WTC11 (cell line): ENCODE data around the gene NTN3. TPM values are rescaled to one million over a fixed set of nuclear protein-coding genes. Genes with fewer than 3 reads are reported as not detected.

Experiments
- ATAC-seq: fragments of 200-7000 bp; cut with Tn5 transposase; 2 replicates; pipeline ENCODE4 v1.10.0; 2021; ENCODE audit warnings: mild to moderate bottlenecking, moderate library complexity
- CTCF ChIA-PET: fragments of 300-600 bp; sonication (Branson Sonifier 250); formaldehyde crosslinking; loops from one replicate; lab custom pipeline; 2021; ENCODE audit warnings: antibody characterized with exemption; lab: Charles Lee
- POLR2A ChIA-PET: fragments of 350-600 bp; sonication (Branson Sonifier 250); formaldehyde crosslinking; loops from one replicate; lab custom pipeline; 2021; ENCODE audit warnings: antibody characterized with exemption; lab: Charles Lee
- DNase-seq: peaks from one replicate; pipeline ENCODE4 v3.0.0; 2021; ENCODE audit warnings: low spot score
- H3K27ac Mint-ChIP-seq: 2 replicates; pipeline ENCODE4 v1.8.0; 2021; ENCODE audit warnings: mixed read lengths
- H3K27me3 Mint-ChIP-seq: 2 replicates; pipeline ENCODE4 v1.8.0; 2021; ENCODE audit warnings: low read depth, mild to moderate bottlenecking, moderate library complexity, mixed read lengths
- H3K36me3 Mint-ChIP-seq: 2 replicates; pipeline ENCODE4 v1.8.0; 2021; ENCODE audit warnings: mixed read lengths
- H3K4me1 Mint-ChIP-seq: 2 replicates; pipeline ENCODE4 v1.8.0; 2022; ENCODE audit warnings: mixed read lengths
- H3K4me3 Mint-ChIP-seq: 2 replicates; pipeline ENCODE4 v1.8.0; 2021; ENCODE audit warnings: mild to moderate bottlenecking, moderate library complexity, mixed read lengths
- H3K9me3 Mint-ChIP-seq: 2 replicates; pipeline ENCODE4 v1.8.0; 2021; ENCODE audit warnings: mixed read lengths
- ARID4B ChIP-seq: sonication (generic); formaldehyde crosslinking; IDR thresholded peaks from 2 replicates; pipeline ENCODE4 v1.8.0; 2023; ENCODE audit warnings: missing genetic modification reagents, mild to moderate bottlenecking, borderline replicate concordance
- CREB1 ChIP-seq: sonication (generic); formaldehyde crosslinking; IDR thresholded peaks from 2 replicates; pipeline ENCODE4 v1.8.0; 2023; ENCODE audit warnings: mild to moderate bottlenecking, missing genetic modification reagents
- CREM ChIP-seq: sonication (generic); formaldehyde crosslinking; IDR thresholded peaks from 2 replicates; pipeline ENCODE4 v1.8.1; 2022; ENCODE audit warnings: mild to moderate bottlenecking, missing genetic modification reagents, moderate library complexity
- E2F5 ChIP-seq: sonication (generic); formaldehyde crosslinking; IDR thresholded peaks from 2 replicates; pipeline ENCODE4 v1.8.1; 2022; ENCODE audit warnings: mild to moderate bottlenecking, moderate library complexity, missing genetic modification reagents
- EMX1 ChIP-seq: fragments of 250-450 bp; sonication (Bioruptor Pico); IDR thresholded peaks from 2 replicates; pipeline ENCODE4 v1.8.0; 2021; ENCODE audit warnings: mild to moderate bottlenecking
- NFYB ChIP-seq: sonication (generic); formaldehyde crosslinking; conservative IDR thresholded peaks from 2 replicates; pipeline ENCODE4 v1.8.0; 2022; ENCODE audit warnings: low read depth, missing genetic modification reagents
- NR1H2 ChIP-seq: sonication (generic); formaldehyde crosslinking; IDR thresholded peaks from 2 replicates; pipeline ENCODE4 v1.9.0; 2021; ENCODE audit warnings: mild to moderate bottlenecking, moderate library complexity, missing genetic modification reagents
- PREB ChIP-seq: sonication (generic); formaldehyde crosslinking; IDR thresholded peaks from 2 replicates; pipeline ENCODE4 v1.8.1; 2022; ENCODE audit warnings: mild to moderate bottlenecking, missing genetic modification reagents, moderate library complexity, borderline replicate concordance
- PRRX2 ChIP-seq: fragments of 250-450 bp; sonication (Bioruptor Pico); IDR thresholded peaks from 2 replicates; pipeline ENCODE4 v1.8.0; 2021; ENCODE audit warnings: mild to moderate bottlenecking
- SMAD3 ChIP-seq: sonication (generic); formaldehyde crosslinking; IDR thresholded peaks from 2 replicates; pipeline ENCODE4 v1.8.0; 2022; ENCODE audit warnings: missing genetic modification reagents, mild to moderate bottlenecking, borderline replicate concordance
- TP53 ChIP-seq: sonication (generic); formaldehyde crosslinking; IDR thresholded peaks from 2 replicates; pipeline ENCODE4 v1.8.1; 2023; ENCODE audit warnings: mild to moderate bottlenecking, missing genetic modification reagents
- ZBTB21 ChIP-seq: sonication (generic); formaldehyde crosslinking; IDR thresholded peaks from 2 replicates; pipeline ENCODE4 v1.8.1; 2023; ENCODE audit warnings: mild to moderate bottlenecking, missing genetic modification reagents, borderline replicate concordance
- ZMAT4 ChIP-seq: fragments of 250-450 bp; sonication (Bioruptor Pico); IDR thresholded peaks from 2 replicates; pipeline ENCODE4 v1.9.0; 2021; ENCODE audit warnings: mild to moderate bottlenecking
- ZNF232 ChIP-seq: sonication (generic); formaldehyde crosslinking; IDR thresholded peaks from 2 replicates; pipeline ENCODE4 v1.8.0; 2022; ENCODE audit warnings: mild to moderate bottlenecking, missing genetic modification reagents
- ZNF423 ChIP-seq: fragments of 250-450 bp; sonication (Bioruptor Pico); IDR thresholded peaks from 2 replicates; pipeline ENCODE4 v2.1.2; 2022; ENCODE audit warnings: mild to moderate bottlenecking, moderate library complexity
- ZNF425 ChIP-seq: fragments of 250-450 bp; sonication (Bioruptor Pico); conservative IDR thresholded peaks from 2 replicates; pipeline ENCODE4 v1.9.0; 2021; ENCODE audit warnings: mild to moderate bottlenecking
- ZSCAN18 ChIP-seq: fragments of 250-450 bp; sonication (Bioruptor Pico); IDR thresholded peaks from 2 replicates; pipeline ENCODE4 v2.1.2; 2022; ENCODE audit warnings: mild to moderate bottlenecking, moderate library complexity
- total RNA-seq: library from RNA; stranded (reverse); gene quantifications from 3 replicates; pipeline ENCODE4 v1.2.3, GENCODE V29; 2021

NTN3 gene
- total RNA-seq, 1 experiment from 2014 or later: 0.92 TPM

GRCh38 chr16:2476345-2476720 is 5.2 kb downstream of the NTN3 start:
- TF ChIP-seq PREB (CRISPR knock-in tag): no peak
- TF ChIP-seq CREB1: no peak
- no peak for TF ChIP-seq ZNF232 (CRISPR knock-in tag)
- no peak for TF ChIP-seq ZBTB21 (CRISPR knock-in tag)
- no peak for TF ChIP-seq EMX1 (CRISPR knock-in tag)
- no peak for TF ChIP-seq ZNF425 (CRISPR knock-in tag)
- TF ChIP-seq ZNF423 (CRISPR knock-in tag): no peak
- TF ChIP-seq NR1H2: no peak
- no peak for TF ChIP-seq NFYB (CRISPR knock-in tag)
- TF ChIP-seq ZMAT4: no peak
- TF ChIP-seq SMAD3 (CRISPR knock-in tag): no peak
- TF ChIP-seq E2F5: no peak
- TF ChIP-seq CREM (CRISPR knock-in tag): no peak
- no peak for TF ChIP-seq ZSCAN18
- TF ChIP-seq ARID4B (CRISPR knock-in tag): no peak
- TF ChIP-seq TP53 (CRISPR knock-in tag): no peak
- TF ChIP-seq PRRX2 (CRISPR knock-in tag): no peak
- ATAC-seq: no peak
- CTCF ChIA-PET: interaction anchor here (1.7 to 4.0 kb wide), 2 partner anchors 25 kb away, joined by 9 to 57 read pairs; no protein-coding TSS in a partner anchor

More at GRCh38 chr16:2476345-2476720, 5.2 kb downstream of the NTN3 start:
- Mint-ChIP-seq H3K4me3 (peak overlapping the region; percentile 66), H3K27me3 (peaks cover 25% of the 10 kb centered on the region), H3K27ac (no peak overlapping the region), H3K9me3 (no peaks in the 10 kb centered on the region), H3K4me1 (peaks cover 8% of the 10 kb centered on the region), H3K36me3 (no peaks in the 10 kb centered on the region)
- POLR2A ChIA-PET: no interaction called here
- no peak for DNase-seq
